NCI-H524 treated with DMSO at 0.1 percent for 48 hours (cell line): ENCODE results near the gene SNAP25.

Experiments
- DNase-seq: peaks from one replicate; lab custom pipeline; 2025; lab: John Stamatoyannopoulos, UW

Gene SNAP25

GRCh38 chr20:10218536-10219451 lies at the start of gene SNAP25:
TSS of gene SNAP25 (plus strand) at chr20:10218830. CDS start at chr20:10275492, 56,662 bp downstream.
- DNase-seq, result peak; percentile 86

DNA sequence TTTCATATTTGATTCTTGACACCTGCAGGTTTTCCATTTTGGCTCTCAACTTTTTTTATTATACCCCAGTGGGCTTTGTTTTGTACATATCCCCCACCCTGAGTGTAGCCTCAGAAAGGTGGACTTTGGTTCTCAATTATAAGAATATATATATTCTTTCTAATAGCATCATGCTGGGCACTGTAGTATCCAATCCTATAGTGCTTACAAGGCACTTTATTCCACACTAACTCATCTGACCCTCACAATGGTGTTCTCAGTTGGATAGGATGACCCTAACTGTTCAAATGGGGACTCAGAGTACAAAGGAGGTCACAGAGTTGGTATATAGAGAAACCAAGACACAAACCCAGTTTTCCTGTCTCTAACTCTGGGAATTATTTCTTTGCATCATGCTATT lies 48.9 kb upstream of the SNAP25 start:
- no peak for DNase-seq

- no peak for DNase-seq
Measured at GRCh38 chr20:10170261-10170660, 48.4 kb upstream of the SNAP25 start.

GRCh38 chr20:10171864-10172751 lies 46.5 kb upstream of the SNAP25 start:
- no peak for DNase-seq

GRCh38 chr20:10172998-10173655 lies 45.5 kb upstream of the SNAP25 start:
- no peak for DNase-seq

DNA sequence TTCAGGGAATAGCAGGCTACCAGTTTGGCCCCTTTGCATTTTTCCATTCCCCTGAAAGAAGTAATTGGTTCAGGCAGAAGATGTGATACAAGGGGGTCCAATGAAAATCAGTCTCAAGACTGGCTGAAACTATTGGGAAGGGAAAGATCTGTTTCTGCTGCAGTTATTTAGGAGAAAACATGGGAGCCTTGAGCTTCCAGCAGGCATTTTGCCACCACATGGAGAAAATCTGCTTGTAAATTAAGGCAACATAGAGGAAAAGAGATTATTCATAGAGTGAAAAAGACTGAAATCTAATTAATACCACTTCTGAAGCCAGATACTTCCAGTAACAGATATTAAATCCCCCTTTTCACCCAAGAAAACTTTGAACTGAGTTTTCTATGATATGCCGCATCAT lies 44.2 kb upstream of the SNAP25 start:
- DNase-seq, result no peak

GRCh38 chr20:10177326-10177725 lies 41.3 kb upstream of the SNAP25 start:
- no peak for DNase-seq

DNA sequence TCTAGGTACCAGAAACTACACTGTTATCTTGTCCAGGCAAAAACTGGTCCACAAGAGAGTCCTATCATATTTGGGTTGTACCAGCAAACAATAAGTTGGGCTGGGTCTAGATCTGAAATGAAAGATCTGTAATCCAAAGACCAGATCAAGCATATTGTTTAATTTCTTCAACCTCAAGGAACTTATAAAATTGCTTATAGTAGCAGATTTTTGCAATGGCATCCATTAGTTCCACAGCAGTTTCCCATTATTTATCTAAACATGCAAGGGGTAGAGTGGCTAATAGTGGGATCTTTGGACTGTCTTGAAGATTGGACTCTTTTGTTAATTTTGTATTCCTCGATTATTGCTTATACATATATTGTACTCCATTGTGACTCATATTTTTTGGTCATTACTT lies 40.5 kb upstream of the SNAP25 start:
- no peak for DNase-seq

- DNase-seq, result no peak
Measured at GRCh38 chr20:10178727-10179313, 39.8 kb upstream of the SNAP25 start.

DNA sequence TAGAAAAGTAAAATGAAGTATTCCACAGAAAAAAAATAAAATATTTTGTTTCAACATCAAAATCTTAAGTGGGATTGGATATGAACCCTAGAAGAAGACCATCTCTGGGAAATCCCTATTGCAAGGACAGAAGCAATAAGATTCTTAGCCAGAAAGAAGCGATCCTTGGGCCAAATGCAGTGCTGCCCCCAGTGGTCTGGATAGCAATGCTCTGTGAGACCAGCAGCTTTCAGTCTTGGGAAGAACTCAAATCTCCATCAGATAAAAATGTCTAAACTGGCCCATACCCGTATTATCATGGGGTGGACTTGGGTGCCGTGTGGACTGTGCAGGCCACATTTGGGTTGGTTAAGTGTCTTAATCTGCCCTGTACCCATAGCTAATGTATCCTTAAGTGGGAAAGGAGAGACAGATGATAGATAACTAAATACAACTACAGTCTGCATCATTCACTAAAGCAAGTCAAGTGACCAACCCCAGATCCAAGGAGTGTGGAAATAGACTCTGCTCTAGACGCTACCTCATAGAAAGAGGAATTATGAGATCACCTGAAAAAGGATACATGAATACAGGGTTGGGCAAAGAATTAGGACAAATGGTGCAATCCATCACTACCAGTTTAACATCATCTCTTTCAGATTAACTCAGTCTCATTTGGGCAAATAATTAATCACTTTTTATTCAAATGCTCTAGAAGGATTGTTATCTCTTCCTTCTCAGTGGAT lies 38.9 kb upstream of the SNAP25 start:
- DNase-seq, result no peak

DNA sequence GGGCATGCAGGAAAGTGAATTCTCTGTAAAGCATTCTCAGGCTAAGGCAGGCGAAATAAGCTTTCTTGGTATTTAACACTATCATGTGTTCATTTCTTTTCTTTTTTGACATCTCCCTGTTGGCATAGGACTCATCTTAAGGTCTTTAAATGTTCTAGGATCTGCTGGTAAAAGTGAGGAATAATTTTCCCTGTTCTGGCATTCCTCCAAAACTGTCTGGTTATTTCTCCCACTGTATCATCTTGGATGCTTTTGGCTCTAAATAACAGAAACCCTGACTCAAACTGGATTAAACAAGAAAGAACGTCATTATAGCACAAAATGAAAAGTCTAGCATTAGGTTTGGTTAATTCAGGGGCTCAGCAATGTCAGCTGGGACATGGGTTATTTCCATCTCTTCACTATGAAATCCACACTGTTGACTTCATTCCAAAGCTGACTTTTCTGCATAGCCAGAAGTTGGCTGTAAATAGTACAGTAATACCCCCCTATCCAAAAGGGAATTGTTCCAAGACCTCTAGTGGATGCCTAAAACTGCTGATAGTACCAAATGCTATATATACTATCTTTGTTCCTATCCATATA lies 37.9 kb upstream of the SNAP25 start:
- DNase-seq, result no peak

DNA sequence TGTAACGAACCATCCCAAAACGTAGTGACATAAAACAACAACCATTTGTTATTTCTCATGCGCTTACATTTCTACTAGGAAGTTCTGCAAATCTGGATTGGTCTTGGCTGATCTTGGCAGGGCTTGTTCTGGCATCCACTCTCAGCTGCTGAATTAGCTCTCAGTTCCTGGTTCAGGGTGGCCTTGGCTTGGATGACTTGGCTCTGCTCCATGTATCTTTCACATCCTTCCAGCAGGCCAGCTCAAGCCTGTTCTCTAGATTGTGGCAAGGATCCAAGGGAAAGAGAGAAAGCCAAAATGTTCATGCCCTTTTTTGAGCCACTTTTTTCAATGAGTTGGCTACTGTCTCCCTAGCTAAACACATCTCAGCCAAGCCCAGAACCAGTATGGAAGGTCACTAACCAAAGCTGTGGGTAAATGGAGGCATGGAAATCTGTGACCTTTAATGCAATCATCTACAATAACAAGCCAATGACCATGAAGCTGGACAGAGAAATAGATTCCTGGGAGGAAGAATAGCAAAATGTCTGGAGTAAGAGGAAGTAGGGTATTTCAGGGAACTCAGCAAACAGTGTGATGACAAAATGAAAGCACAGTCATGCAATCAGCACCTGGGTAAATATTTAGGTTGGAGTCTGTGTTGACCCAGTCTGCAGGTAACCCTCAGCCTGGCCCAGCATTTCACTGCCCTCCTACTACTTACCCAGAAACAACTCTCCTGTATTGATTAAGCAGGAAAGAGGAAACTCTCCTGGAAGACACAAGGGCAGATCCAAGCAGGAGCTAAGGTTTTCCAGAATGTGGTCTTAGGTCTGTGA lies 32.7 kb upstream of the SNAP25 start:
- DNase-seq, result no peak

DNA sequence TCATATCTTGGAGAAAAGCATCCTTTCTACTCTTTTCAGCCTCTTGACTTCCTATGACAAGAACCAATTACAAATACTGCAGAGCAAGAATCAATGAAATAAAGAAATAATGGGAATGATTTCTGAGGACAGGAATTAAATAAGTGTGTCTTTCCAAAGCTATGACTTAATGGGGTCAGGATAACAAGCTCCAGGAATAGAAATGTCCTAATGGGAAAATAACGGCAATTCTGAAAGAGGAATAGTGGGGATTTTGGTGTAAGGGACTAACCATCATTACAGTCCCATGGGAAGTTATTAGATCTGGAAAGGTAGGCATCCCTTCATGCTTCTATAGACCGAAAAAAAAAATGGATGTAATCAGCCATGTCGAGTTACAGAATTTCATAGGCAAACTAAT lies 28.2 kb upstream of the SNAP25 start:
- DNase-seq, result no peak

- DNase-seq, result no peak
Measured at GRCh38 chr20:10192171-10192570, 26.5 kb upstream of the SNAP25 start.

DNA sequence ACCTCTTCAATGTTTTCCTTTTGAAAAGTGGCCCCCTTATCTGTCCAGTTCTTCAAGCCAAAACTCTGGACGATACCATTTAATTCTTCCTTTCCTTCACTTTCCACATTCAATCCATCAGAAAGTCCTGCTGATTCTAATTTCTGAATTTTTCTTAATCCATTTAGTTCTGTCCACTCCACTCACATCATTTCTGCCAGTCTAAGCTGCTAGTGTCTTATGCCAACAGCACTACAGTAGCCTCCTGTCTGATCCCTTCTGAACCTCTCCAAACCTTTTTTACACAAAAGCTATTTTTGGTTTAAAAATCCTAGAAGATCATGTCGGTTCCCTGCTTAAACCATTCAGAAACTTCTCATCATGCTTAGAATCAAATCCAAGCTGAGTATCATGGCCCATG lies 24.5 kb upstream of the SNAP25 start:
- no peak for DNase-seq

GRCh38 chr20:10200330-10200729 lies 18.3 kb upstream of the SNAP25 start:
- DNase-seq, result no peak

- no peak for DNase-seq
Measured at GRCh38 chr20:10201321-10201870, 17.2 kb upstream of the SNAP25 start.

DNA sequence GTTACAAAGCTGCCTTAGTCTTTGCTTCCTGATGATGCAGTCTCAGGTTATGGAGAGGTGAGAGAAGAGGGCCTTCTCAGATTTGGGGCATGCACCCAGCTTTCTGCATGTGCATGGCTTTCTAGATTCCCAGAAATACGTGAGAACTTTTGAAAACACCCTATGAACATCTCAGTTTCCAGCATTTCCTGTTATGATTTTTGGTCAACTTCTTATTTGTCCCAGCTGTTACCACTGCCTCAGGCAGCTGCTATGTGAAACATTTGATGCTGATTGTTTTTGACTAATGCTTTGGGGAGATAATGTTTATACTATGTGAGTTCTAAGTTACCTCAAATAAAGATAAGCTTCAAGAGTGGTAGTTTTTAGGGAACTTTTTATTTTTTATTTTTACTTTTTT lies 9.5 kb upstream of the SNAP25 start:
- no peak for DNase-seq

GRCh38 chr20:10213526-10213925 lies 5.1 kb upstream of the SNAP25 start:
- no peak for DNase-seq
